ENCODE data around the gene CCNK. TPM values are rescaled to one million over a fixed set of nuclear protein-coding genes. Genes with fewer than 3 reads are reported as not detected.

The CCNK gene
- total and polyA plus RNA-seq, 10 of the 15 experiments (the other 5 are each of a cell fraction or from before 2014, with no cell fraction given), result 10.8 to 88.0 (median 22.5) TPM

GRCh38 chr14:99522025-99522401, 40.8 kb downstream of the CCNK start:
- ATAC-seq (no peak), FAIRE-seq (no peak), DNase-seq (ENCODE audit: low read depth, low spot score) (no peak)
- TF ChIP-seq PAX8 (IDR thresholded peaks at IDR 0.05) (no peak), TCF3 (IDR thresholded peaks at IDR 0.05; ENCODE audit: borderline replicate concordance, insufficient read depth, low read depth, low read length) (no peak), BMI1 (IDR thresholded peaks at IDR 0.05; ENCODE audit: borderline replicate concordance) (no peak), PML (IDR thresholded peaks at IDR 0.05; ENCODE audit: low read length) (no peak), JUNB (IDR thresholded peaks at IDR 0.05) (no peak), HCFC1 (IDR thresholded peaks at IDR 0.05; ENCODE audit: low read length) (no peak), SREBF1 (IDR thresholded peaks at IDR 0.05; ENCODE audit: low read length) (no peak), SPI1 (IDR thresholded peaks at IDR 0.05; ENCODE audit: borderline replicate concordance, insufficient read depth, low read depth, low read length) (no peak), SMAD5 (IDR thresholded peaks at IDR 0.05; ENCODE audit: low read depth) (no peak), RBBP5 (conservative IDR thresholded peaks at IDR 0.05) (no peak), ZBTB33 (IDR thresholded peaks at IDR 0.05) (no peak), STAT3 (IDR thresholded peaks at IDR 0.05; ENCODE audit: low read depth, low read length) (no peak), MEF2B (IDR thresholded peaks at IDR 0.05; ENCODE audit: partially characterized antibody, poor library complexity, severe bottlenecking) (no peak), ZNF207 (IDR thresholded peaks at IDR 0.05; ENCODE audit: borderline replicate concordance) (no peak), ATF2 (IDR thresholded peaks at IDR 0.05; ENCODE audit: low read length) (no peak), E2F8 (IDR thresholded peaks at IDR 0.05; ENCODE audit: low read depth, partially characterized antibody) (no peak), IKZF1 (conservative IDR thresholded peaks at IDR 0.05) (no peak), ZNF217 (IDR thresholded peaks at IDR 0.05) (no peak)
- in situ Hi-C loops (cut with MboI) (loop anchor here (5.0 kb wide), 1 partner anchor 100 kb away; no protein-coding TSS in a partner anchor), intact Hi-C loops (cut with micrococcal nuclease; ENCODE audit: unreplicated experiment) (no loop called here)
- Histone ChIP-seq H3K9ac (ENCODE audit: control insufficient read depth, insufficient read depth, low read length) (no peak overlapping the region), H2AFZ (ENCODE audit: control insufficient read depth, low read depth, low read length) (no peak overlapping the region), H3K36me3 (ENCODE audit: control insufficient read depth in 2 of 2, insufficient read depth in 2 of 2, low read length in 1 of 2) (no peaks in the 10 kb centered on the region), H3K4me1 (ENCODE audit: control insufficient read depth, insufficient read depth, low read length) (no peaks in the 10 kb centered on the region), H3K4me3 (no peak overlapping the region), H3K27ac (ENCODE audit: control insufficient read depth, insufficient read depth) (no peak overlapping the region), H3K9me3 (replicated peaks; ENCODE audit: control insufficient read depth, insufficient read depth, low read length) (no peaks in the 10 kb centered on the region), H3K4me2 (ENCODE audit: control insufficient read depth, insufficient read depth) (no peak overlapping the region), H3K27me3 (replicated peaks in 1 of 2; ENCODE audit: control insufficient read depth in 2 of 2, insufficient read depth in 2 of 2, low read length in 1 of 2) (no peaks in the 10 kb centered on the region), H3K79me2 (ENCODE audit: control insufficient read depth, insufficient read depth, low read length) (no peaks in the 10 kb centered on the region), H4K20me1 (ENCODE audit: control insufficient read depth, insufficient read depth) (no peaks in the 10 kb centered on the region)
- 52% methylated on average over 13 of the region's 18 CpGs for WGBS (ENCODE audit: insufficient coverage, insufficient replicate concordance, low lambda C conversion rate, missing lambda C conversion rate)
- BruUV-seq (replicated peaks), result no TSS peak
- POLR2A ChIA-PET, result interaction anchor here (0.6 kb wide), 1 partner anchor 19 kb away, joined by 3 read pairs; no protein-coding TSS in a partner anchor
- RAD21 ChIA-PET (ENCODE audit: unreplicated experiment), result no interaction called here
- SMC1A ChIA-PET (ENCODE audit: uncharacterized antibody, unreplicated experiment), result interaction anchor here (1.1 kb wide), 1 partner anchor 35 kb away, joined by 3 read pairs; no protein-coding TSS in a partner anchor
- CTCF ChIA-PET, result interaction anchor here (1.2 kb wide), 1 partner anchor 106 kb away, joined by 3 read pairs; no protein-coding TSS in a partner anchor

Data from GM12878 (cell line).